Measurements from ENCODE around the gene PLS3.

Gene PLS3

DNA sequence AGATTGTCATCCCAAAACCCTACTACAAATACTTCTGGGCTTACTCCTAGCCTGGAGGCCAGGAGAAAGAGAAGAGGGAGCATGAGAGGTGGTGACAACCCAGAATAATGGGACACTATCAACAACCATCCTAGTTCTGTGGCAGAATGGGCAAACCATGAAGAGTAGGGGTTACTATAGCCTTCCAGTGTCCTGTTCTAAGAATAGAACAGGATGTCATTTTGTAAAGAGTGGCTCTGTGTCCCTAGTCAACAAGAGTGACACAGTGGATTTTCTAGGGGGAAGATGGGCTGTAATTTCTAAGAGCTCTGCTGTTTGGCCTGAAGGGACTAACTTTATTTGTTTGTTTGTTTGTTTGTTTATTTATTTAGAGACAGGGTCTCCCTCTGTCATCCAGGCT is 136.0 kb downstream of the PLS3 start:
- DNase-seq: no peak

DNA sequence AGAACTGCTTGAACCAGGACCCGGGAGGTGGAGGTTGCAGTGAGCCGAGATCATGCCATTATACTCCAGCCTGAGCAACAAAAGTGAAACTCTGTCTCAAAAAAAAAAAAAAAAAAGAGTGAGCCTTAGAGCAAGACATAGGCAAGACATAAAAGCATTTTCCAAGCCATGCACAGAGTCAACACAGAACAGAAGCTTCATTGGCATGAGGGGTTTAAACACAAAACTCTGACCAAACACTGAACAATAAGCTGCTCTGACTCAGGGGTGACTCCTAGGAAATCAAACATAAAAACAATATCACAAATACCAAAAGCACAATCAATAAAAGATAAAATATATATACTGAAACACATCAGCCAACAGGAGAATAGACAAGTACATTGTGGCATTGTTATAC is 136.8 kb downstream of the PLS3 start:
- DNase-seq: no peak
